Anterior cingulate cortex (tissue), 58 donors: ENCODE data around the gene CALHM5.

Experiments used
- DNase-seq, 58 donors: peaks; one replicate each; lab custom pipeline; 2025; lab: John Stamatoyannopoulos, UW

Gene CALHM5

GRCh38 chr6:116542426-116542825, 31.0 kb downstream of the CALHM5 start:
- DNase-seq: no peak

- DNase-seq: no peak
Observed at GRCh38 chr6:116543149-116543548, 31.7 kb downstream of the CALHM5 start.

GRCh38 chr6:116545651-116546050, 34.2 kb downstream of the CALHM5 start, which contains the start of gene TRAPPC3L:
TSS of gene TRAPPC3L (minus strand) at chr6:116545684. CDS start at chr6:116545514, 170 bp downstream.
- no peak for DNase-seq

DNA sequence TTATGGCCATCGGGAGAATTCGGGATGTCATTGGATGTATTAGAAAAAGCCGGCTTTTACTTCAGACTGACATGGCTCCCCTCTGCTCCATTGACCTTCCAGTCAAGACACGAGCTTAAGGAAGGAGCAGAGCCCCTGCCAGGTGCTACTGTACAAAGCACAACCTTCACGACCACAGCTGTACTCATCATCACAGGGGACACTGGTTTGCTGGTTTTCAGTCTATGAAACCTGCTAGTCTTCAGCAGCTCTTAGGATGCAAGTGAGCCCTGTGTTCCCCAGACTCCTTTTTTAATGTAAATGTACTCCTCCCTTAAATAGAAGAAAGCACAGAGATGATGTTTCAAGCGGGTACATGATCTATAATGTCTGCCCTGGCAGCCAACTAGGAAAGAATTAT, 35.9 kb downstream of the CALHM5 start:
- DNase-seq: no peak

DNA sequence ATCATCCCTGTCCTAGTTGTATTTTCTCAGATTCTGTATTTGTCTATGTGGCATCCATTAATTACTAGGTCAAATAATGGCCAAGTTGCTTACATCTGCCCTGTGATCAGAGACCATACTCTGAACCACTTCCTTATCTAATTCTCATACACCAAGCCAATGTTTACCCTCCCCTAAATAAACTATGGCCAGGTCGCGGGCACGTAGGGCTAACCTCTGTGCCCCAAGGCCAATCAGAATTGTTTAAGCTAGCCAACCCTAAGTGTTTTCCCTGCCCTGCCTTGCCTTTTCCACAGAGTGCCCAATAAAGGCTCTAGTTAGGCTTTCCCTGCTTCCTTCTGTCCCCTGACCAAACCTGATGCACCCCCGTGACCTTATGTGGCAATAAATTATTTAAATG, 39.4 kb downstream of the CALHM5 start:
- no peak for DNase-seq

DNA sequence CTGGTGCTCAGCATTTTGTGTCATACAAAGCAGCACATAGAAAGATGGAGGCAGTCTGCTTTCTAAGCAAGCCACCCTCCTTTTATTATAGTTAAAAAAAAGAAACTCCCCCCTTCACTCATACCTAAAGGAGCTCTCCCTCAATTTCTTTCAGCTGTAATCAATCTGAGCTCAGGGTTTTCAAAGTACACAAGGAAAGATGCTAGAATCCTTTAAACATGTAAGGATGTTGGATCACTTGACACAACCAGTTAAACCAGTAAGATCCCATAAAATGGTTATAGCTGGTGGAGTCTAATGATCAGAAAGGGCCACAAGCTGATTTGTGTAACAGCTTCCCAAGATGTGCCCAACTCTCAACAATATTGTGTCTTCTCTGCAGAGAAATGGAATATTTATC, 42.0 kb downstream of the CALHM5 start, which contains the start of gene CALHM4:
Gene CALHM4 (plus strand): TSS at position 301 of the 400 bp plus-strand sequence. CDS start 43 bp downstream, at position 344.
- DNase-seq: no peak

GRCh38 chr6:116556065-116556464, 44.6 kb downstream of the CALHM5 start:
- DNase-seq: no peak

GRCh38 chr6:116556814-116557415, 45.5 kb downstream of the CALHM5 start:
- no peak for DNase-seq

DNA sequence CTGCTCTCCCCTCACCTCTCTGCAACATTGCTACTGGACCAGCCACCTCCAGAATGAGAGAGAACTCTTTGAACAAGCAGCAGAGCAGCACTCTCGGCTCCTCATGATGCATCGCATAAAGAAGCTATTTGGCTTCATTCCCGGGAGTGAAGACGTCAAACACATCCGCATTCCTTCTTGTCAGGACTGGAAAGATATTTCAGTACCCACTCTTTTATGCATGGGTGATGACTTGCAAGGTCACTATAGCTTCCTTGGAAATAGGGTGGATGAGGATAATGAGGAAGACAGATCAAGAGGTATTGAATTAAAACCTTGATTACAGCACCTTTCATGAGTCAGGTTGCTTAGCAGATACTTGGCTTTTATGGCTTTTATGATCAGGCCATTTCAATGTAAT, 46.5 kb downstream of the CALHM5 start:
- DNase-seq: no peak

GRCh38 chr6:116560130-116560529, 48.7 kb downstream of the CALHM5 start:
- no peak for DNase-seq

- DNase-seq: peak in 53 of 58 donors; percentile 4 to 81 (median 42)
Observed at GRCh38 chr6:116561377-116562018, 50.1 kb downstream of the CALHM5 start.

DNA sequence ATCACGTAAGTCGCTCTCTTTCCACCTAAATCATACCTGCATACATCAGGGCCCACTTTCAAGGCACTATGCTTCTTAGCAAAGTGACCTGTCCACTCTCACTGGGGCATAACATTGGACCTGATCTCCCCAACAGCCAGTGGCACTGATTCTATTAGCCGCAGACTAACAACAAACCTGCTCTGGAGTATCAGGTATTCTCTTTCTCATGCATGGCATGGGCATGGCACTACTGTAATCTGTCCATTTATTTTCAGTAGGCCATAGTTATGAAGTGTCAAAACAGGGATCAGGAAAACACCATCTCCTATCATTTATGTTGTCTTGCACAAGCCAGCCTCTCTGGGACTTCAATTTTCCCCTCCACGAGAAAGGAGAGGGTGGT, 50.6 kb downstream of the CALHM5 start:
- DNase-seq: no peak

DNA sequence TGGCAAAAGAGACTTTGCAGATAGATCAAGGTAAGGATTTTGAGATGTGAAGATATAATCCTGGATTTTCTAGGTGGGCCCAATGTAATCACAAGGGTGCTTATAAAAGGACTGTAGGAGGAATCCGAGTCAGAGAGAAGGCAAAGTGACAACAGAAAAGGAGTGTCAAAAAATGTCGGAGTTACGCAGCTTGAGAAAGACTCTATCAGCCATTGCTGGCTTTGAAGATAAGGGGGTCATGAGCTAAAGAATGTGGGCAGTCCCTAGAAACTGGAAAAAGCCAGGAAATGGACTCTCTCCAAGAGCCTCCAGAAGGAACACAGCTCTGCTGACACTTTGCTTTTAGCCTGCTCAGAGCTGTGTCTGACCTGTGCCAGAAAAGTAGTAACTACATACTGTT, 51.2 kb downstream of the CALHM5 start:
- DNase-seq: no peak

DNA sequence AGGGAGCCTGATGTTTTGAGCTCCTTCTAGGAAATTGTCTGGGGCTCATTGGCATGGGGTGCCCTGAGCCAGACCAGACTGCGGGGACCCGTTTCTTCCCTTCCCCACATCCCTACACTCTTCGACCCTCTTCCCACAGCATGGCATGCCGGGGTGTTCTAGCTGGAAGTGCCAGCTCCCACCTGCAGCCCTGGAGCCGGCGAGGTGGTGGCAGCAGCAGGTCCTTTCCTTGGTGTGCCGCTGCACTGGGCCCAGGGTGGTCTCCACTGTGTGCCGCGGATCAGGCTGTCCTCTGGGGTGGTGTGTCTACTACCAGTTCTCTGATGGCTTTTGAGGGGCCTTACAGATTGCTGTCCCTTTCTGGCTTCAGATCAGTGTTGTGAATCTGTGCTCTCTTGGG, 52.4 kb downstream of the CALHM5 start:
- DNase-seq: no peak

DNA sequence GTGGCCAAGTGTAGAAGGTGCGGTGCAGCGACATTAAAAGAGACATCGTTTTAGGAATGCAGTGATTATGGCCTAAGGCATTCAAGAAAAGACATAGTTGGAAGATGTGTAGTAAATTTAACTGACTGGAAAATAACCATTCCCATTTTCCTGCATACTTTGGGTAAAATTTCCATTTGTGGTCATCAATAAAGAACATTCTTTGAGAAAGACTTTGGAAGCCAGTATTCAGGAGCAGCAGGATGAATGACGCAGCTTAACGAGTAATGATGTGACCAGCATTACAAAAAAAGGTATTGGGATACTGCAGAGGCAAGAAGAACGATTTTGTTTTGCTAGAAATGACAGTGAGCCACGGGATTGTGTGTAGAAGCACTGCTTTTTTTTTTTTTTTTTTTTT, 52.9 kb downstream of the CALHM5 start:
- DNase-seq: no peak

GRCh38 chr6:116564921-116565872, 53.8 kb downstream of the CALHM5 start:
- DNase-seq: peak in 30 of 58 donors; percentile 2 to 49 (median 15)

- no peak for DNase-seq
Observed at GRCh38 chr6:116568111-116568510, 56.7 kb downstream of the CALHM5 start.

DNA sequence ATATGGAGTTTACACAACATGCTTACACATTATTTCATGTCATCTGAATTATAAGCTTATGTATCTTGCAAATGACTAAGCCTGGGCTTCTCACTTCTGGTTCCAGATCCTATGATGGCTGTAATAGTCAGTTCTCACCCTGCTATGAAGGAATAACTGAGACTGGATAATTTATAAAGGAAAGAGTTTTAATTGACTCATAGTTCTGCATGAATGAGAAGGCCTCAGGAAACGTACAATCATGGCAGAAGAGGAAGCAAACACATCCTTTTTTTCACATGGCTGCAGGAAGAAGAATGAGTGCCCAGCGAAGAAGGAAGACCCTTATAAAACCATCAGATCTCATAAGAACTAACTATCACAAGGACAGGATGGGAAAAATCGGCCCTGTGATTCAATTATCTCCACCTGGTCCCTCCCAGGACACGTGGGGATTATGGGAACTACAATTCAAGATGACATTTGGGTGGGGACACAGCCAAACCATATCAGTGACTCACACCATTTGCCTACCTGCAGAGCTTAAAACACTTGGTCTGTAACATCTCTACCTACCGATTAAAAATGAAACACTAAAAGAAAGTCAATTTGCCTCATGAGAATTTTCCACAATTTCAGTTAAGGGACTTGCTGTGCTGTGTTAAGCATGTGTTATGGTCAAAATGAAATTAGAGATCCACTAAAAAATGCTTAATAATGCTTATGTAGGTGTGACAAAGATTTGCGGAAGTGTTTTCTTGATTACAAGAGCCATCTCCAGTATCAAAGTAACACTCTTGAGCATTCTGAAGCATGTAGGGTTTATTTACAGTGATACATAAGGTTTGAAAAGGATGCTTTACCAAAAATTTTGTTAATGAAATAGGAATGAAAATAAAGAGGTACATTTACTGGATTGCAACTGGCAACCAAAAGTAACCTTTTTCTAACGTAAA, 57.6 kb downstream of the CALHM5 start:
- DNase-seq: no peak

GRCh38 chr6:116570856-116571682, 59.6 kb downstream of the CALHM5 start, which contains the start of gene RWDD1:
TSS of gene RWDD1 (plus strand) at chr6:116571504. CDS start at chr6:116571583, 79 bp downstream.
- DNase-seq: peak; percentile 88 to 100 (median 98)
